Measurements from ENCODE around the gene DNM3.

DNA sequence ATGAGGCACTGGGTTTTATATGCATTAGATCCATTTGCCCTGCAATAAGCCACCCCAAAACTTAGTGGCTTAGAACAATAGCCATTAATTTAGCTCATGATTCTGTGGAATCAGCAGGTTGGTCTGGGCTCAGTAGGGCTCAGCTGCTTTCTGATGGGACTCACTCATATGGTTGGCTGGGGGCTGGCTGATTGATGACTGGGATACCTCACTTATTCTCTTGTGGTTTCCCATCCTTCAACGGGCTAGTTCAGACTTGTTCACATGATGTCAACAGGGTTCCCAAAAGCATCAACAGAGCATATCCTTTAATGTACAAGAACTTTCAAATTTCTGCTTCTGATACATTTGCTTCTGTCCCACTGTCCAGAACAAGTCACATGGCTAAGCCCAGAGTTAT, 43.2 kb downstream of the DNM3 start:
- TF ChIP-seq, protein P1, sequence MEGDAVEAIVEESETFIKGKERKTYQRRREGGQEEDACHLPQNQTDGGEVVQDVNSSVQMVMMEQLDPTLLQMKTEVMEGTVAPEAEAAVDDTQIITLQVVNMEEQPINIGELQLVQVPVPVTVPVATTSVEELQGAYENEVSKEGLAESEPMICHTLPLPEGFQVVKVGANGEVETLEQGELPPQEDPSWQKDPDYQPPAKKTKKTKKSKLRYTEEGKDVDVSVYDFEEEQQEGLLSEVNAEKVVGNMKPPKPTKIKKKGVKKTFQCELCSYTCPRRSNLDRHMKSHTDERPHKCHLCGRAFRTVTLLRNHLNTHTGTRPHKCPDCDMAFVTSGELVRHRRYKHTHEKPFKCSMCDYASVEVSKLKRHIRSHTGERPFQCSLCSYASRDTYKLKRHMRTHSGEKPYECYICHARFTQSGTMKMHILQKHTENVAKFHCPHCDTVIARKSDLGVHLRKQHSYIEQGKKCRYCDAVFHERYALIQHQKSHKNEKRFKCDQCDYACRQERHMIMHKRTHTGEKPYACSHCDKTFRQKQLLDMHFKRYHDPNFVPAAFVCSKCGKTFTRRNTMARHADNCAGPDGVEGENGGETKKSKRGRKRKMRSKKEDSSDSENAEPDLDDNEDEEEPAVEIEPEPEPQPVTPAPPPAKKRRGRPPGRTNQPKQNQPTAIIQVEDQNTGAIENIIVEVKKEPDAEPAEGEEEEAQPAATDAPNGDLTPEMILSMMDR (IDR thresholded peaks at IDR 0.05), result no peak
- TF ChIP-seq POLR2AphosphoS5 (IDR thresholded peaks at IDR 0.05), result no peak
- TF ChIP-seq POLR2A (IDR thresholded peaks at IDR 0.05), result no peak
